Measurements from ENCODE around the gene HEXD. TPM values are rescaled to one million over a fixed set of nuclear protein-coding genes. Genes with fewer than 3 reads are reported as not detected.
"Not testable (repeated sequence)": the region's sequence is repeated elsewhere in the genome, so short reads cannot be mapped to it uniquely, and the experiment has no call there.

The HEXD gene
- total RNA-seq, 1 experiment from 2014 or later, result 14.1 TPM

- no peak for DNase-seq (ENCODE audit: extremely low read depth, low read depth)
Observed at GRCh38 chr17:82394278-82394677, 23.9 kb upstream of the HEXD start.

- no peak for DNase-seq (ENCODE audit: extremely low read depth, low read depth)
Observed at GRCh38 chr17:82396601-82397435, 21.3 kb upstream of the HEXD start.

DNA sequence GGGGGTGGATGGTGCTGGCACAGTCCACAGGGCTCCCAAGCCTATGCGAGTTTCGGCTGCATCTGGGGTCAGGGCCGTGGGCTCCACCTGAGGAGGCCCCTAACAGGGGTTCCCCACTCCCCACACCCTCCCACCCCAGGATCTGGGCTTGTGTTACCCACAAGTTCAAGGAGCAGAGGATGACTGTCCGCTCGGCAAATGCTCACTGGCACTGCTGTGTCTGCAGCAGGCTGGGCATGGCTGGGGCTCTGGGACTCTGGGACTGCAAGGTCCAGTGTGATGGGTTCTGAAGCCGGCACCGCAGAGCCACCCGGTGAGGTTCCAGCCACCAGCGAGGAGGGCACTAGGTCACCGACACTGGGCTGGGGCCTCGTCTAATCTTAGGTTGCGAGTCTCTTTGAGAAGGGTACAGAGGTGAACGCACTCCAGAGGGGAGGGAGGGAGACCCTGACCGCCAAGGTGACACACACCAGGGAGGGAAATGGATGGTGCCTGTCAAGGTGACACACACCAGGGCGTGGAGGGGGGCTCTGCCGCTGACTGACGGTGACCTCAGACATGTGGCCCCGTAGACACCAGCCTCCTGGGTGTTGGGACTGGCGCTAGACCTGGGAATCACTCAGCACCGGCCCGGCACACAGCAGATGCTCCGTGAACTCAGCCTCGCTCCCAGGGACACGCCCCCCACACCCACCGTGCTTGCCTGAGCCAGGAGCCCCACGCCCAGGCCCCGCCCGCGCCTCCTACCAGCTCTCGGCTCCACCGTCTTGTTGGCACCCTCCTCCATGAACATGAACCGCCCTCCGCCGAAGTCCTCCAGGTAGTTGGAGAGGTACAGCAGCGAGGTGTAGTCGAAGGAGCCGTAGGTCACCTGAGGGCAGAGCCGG is 20.5 kb upstream of the HEXD start:
- no peak for DNase-seq (ENCODE audit: extremely low read depth, low read depth)

- no peak for DNase-seq (ENCODE audit: extremely low read depth, low read depth)
Observed at GRCh38 chr17:82399041-82399441, 19.1 kb upstream of the HEXD start.

GRCh38 chr17:82399601-82400101 is 18.5 kb upstream of the HEXD start:
- no peak for DNase-seq (ENCODE audit: extremely low read depth, low read depth)

GRCh38 chr17:82400206-82400605 is 17.9 kb upstream of the HEXD start:
- no peak for DNase-seq (ENCODE audit: extremely low read depth, low read depth)

- no peak for DNase-seq (ENCODE audit: extremely low read depth, low read depth)
Observed at GRCh38 chr17:82400830-82401229, 17.3 kb upstream of the HEXD start.

DNA sequence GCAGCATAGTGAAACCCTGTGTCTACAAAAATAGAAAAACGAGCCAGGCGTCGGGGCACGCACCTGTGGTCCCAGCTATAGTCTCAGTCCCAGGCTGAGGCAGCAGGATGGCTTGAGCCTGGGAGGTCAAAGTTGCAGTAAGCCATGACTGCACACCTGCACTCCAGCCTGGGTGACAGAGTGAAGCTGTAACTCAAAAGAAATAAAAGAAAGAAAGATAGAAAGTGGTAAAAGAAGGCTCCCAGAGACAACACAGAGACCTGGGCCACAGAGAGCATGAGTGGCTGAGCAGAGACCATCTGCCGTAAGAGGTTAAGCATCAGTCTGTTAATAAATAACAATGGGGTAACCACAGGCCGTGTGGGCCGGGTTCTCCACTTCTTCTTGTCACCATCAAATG is 15.3 kb upstream of the HEXD start:
- no peak for DNase-seq (ENCODE audit: extremely low read depth, low read depth)

DNA sequence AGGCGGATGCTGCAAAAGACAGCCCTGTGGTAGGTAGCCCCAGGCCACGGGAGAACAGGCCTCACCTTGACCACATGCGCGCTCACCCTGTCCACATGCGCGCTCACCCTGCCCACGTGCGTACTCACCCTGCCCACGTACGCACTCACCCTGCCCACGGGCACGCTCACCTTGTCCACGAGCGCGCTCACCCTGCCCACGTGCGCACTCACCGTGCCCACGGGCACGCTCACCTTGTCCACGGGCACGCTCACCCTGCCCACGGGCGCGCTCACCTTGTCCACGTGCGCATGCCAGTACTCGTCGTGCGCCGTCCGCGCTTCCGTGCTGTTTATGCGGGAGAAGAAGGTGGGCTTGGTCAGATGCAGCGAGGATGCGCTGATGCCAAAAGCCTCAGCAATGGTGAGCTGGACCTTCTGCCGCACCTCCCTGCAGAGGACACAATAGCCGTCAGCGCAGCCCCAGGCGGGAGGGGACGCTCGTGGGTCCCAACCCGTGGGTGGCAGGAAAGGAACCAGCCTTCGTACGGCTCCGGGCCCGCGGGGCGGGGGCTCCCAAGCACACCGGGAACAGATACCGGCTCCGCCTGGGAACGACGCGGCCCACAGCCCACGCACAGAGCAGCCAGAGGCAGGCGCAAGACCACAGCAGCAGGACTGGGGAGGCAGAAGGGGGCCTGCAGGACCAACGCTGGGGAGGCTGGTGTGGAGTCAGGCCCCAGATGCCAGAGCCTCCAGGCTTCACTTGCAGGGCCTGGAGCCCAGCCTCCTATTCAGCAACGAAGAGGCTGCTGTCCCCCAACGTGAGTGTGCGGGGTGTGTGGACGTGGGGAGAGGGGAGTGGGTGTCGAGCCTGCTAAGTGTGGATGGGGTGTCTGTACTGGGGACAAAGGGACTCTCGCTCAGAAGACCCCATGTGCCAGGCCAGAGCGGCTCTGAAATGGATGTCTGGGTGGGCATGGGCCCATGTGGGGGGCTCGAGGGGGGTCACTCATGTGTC is 14.2 kb upstream of the HEXD start:
- no peak for DNase-seq (ENCODE audit: extremely low read depth, low read depth)

- DNase-seq (ENCODE audit: extremely low read depth, low read depth), result no peak
Observed at GRCh38 chr17:82405051-82405450, 13.1 kb upstream of the HEXD start.

DNA sequence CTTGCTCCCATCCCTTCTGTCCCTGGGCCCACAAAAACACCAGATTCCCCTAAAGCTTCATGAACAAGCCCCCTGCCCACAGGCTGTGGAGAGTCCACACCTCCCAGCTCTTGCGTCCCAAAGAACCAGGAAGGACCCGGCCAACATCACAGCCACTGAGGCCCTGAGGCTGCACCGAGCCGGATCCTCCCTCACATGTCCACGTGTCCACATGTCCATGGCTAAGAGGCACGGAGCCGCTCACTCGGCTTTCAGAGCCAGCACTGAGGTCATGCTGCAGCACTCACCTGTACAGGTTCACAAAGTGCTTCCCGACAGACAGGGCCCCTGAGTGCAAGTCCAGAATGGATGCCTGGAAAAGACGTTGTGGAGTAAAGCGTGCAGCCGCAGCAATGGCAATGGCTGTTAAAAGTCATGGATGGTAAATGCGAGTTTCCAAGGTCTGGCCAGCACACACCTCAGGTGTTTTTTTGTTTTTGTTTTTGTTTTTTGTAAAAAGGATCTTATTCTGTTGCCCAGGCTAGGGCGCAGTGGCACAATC is 11.9 kb upstream of the HEXD start:
- no peak for DNase-seq (ENCODE audit: extremely low read depth, low read depth)

- no peak for DNase-seq (ENCODE audit: extremely low read depth, low read depth)
Observed at GRCh38 chr17:82407255-82407654, 10.9 kb upstream of the HEXD start.

GRCh38 chr17:82408288-82408937 is 9.7 kb upstream of the HEXD start:
- no peak for DNase-seq (ENCODE audit: extremely low read depth, low read depth)

DNA sequence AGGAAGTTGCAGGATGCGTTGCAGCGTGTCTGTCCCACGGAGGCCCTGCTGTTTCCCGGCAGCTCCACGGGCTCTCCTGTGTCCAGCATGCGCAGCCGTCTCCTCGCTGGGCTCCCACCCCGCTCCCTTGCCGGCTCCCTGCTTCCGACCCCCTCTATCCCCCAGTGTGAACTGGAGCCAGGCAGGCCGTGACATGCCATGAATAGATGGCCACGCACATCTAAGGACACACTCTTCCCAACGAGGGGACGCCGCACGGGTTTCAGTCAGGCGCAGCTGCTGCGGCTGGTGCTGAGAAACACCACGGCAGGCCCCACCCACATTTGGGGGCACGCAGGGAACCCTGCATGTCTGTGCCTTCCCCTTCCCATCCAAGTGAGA is 9.2 kb upstream of the HEXD start:
- DNase-seq (ENCODE audit: extremely low read depth, low read depth), result no peak

- no peak for DNase-seq (ENCODE audit: extremely low read depth, low read depth)
Observed at GRCh38 chr17:82410014-82410716, 8.0 kb upstream of the HEXD start.

DNA sequence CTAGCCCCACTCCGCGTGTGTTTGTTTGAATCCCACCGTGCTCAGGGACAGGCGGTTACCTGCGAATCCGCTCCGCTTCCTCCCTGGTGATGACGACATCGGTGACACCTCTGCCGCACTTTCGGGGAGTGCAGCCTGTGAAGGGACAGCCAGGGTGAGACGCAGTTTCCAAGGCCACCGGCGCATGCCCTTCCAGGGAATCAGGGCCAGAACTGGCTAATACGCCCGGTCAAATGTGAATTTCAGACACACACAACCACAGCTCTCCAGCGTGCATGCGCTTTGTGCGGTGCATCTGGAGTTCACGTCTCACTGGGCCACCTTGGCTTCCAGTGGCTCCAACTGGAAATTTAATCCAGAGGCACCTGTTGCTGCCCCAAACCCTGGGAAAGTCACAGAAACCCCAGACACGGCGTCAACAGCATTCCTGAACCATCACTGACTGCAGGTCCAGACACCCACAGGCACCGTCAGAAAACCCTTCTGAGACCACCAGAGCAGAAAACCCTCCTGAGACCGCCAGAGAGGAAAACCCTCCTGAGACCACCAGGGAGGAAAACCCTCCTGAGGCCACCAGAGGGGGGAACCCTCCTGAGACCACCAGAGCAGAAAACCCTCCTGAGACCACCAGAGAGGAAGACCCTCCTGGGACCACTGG is 6.6 kb upstream of the HEXD start:
- DNase-seq (ENCODE audit: extremely low read depth, low read depth), result no peak

GRCh38 chr17:82412081-82412480 is 6.1 kb upstream of the HEXD start:
- DNase-seq (ENCODE audit: extremely low read depth, low read depth), result not testable (repeated sequence)
